ENCODE results near the gene DHTKD1. TPM values are rescaled to one million over a fixed set of nuclear protein-coding genes. Genes with fewer than 3 reads are reported as not detected.

Gene DHTKD1
- total RNA-seq, 1 experiment from 2014 or later = 53.2 TPM

GRCh38 chr10:12051241-12051640, 17.5 kb upstream of the DHTKD1 start:
- H3K27me3 ChIP-seq (ENCODE audit: insufficient read depth, low read length) = no peaks in the 10 kb centered on the region
- no peaks in the 10 kb centered on the region for H3K36me3 Mint-ChIP-seq (ENCODE audit: insufficient read depth in 1 of 3, low read depth in 3 of 3)
- no peak overlapping the region for H2AK5ac ChIP-seq (ENCODE audit: insufficient read length, low read length)
- no peak for DNase-seq
- H3K27ac Mint-ChIP-seq = no peak overlapping the region
- H3K27me3 Mint-ChIP-seq (ENCODE audit: low read depth) = peaks cover 4% of the 10 kb centered on the region
- H3K18ac ChIP-seq (ENCODE audit: insufficient read length, low read depth, low read length) = no peak overlapping the region
- H2BK120ac ChIP-seq (ENCODE audit: low read depth, low read length, poor library complexity, severe bottlenecking) = no peak overlapping the region
- no peak overlapping the region for H3T11ph ChIP-seq (ENCODE audit: low read length)
- H2BK15ac ChIP-seq (ENCODE audit: low read depth, low read length) = no peak overlapping the region
- H3K79me2 ChIP-seq (ENCODE audit: insufficient read depth, low read length) = no peaks in the 10 kb centered on the region
- no peaks in the 10 kb centered on the region for H3K79me1 ChIP-seq (ENCODE audit: insufficient read depth, low read depth, low read length, poor library complexity, severe bottlenecking)
- no peak overlapping the region for H3K4me3 Mint-ChIP-seq
- H4K8ac ChIP-seq (replicated peaks; ENCODE audit: insufficient read length, low read depth, low read length) = no peak overlapping the region
- no peak overlapping the region for H3K4ac ChIP-seq (ENCODE audit: low read depth, low read length)
- no peak overlapping the region for H3K27ac ChIP-seq (ENCODE audit: insufficient read length, low read depth, low read length)
- H2BK12ac ChIP-seq (ENCODE audit: insufficient read length, low read depth, low read length) = no peak overlapping the region
- peaks cover 3 to 7% of the 10 kb centered on the region in 2 experiments; a peak in 1 of 4 replicates for H3K4me1 Mint-ChIP-seq
- H2BK5ac ChIP-seq (ENCODE audit: insufficient read length, low read length) = no peak overlapping the region
- no peaks in the 10 kb centered on the region for H3K9me3 ChIP-seq (ENCODE audit: control insufficient read depth, low read depth, low read length)
- H2BK20ac ChIP-seq (ENCODE audit: low read depth, low read length, poor library complexity, severe bottlenecking) = no peak overlapping the region
- H2AFZ ChIP-seq (ENCODE audit: low read length) = no peak overlapping the region
- H3K56ac ChIP-seq (ENCODE audit: insufficient read length, low read depth, low read length) = no peak overlapping the region
- no peak overlapping the region for H4K5ac ChIP-seq (ENCODE audit: insufficient read length, low read depth, low read length)
- H4K91ac ChIP-seq (ENCODE audit: insufficient read length, low read depth, low read length) = no peak overlapping the region
- H3K9me3 Mint-ChIP-seq = no peaks in the 10 kb centered on the region
- TF ChIP-seq CTCF (conservative IDR thresholded peaks at IDR 0.05) = no peak
- H4K20me1 ChIP-seq (ENCODE audit: control insufficient read depth, insufficient read depth, insufficient read length) = no peaks in the 10 kb centered on the region
- H3K14ac ChIP-seq (ENCODE audit: insufficient read depth, low read length) = no peak overlapping the region
- H3K23me2 ChIP-seq (ENCODE audit: insufficient read length, low read depth, low read length, poor library complexity, severe bottlenecking) = no peaks in the 10 kb centered on the region
- no peak overlapping the region for H3K4me2 ChIP-seq (ENCODE audit: insufficient read depth, insufficient read length, low read length)
- H3K4me1 ChIP-seq (ENCODE audit: insufficient read depth, low read length) = no peaks in the 10 kb centered on the region
- H3K9ac ChIP-seq (ENCODE audit: extremely low read depth, insufficient read length, low read length) = no peak overlapping the region
- no CpG with 5 or more reads among the region's 4 CpGs for WGBS (ENCODE audit: extremely low coverage, insufficient read length, low lambda C conversion rate)
- no peak overlapping the region for H3K23ac ChIP-seq (ENCODE audit: insufficient read length, low read depth, low read length)
